H1 (cell line): Measurements from ENCODE around the gene HPN. TPM values are rescaled to one million over a fixed set of nuclear protein-coding genes. Genes with fewer than 3 reads are reported as not detected.

Experiments
- CTCF ChIA-PET: fragments of 300-600 bp; sonication (Branson Sonifier 250); formaldehyde crosslinking; loops from one replicate; lab custom pipeline; 2021; ENCODE audit not compliant: partially characterized antibody; lab: Charles Lee
- POLR2A ChIA-PET: fragments of 300-600 bp; sonication (Branson Sonifier 250); formaldehyde crosslinking; loops from one replicate; lab custom pipeline; 2021; ENCODE audit warnings: inconsistent platforms; ENCODE audit not compliant: partially characterized antibody; lab: Charles Lee
- DNase-seq, 2 experiments: peaks; one replicate each; pipeline versions ENCODE4 v3.0.0 to v3.0.0-alpha.2; 2010 to 2022; ENCODE audit warnings: low spot score in 2 of 2, low read depth in 1 of 2, mixed read lengths in 1 of 2
- FAIRE-seq: peaks from 2 replicates; lab custom pipeline; 2011; peaks lifted over from hg19 to GRCh38; lab: Jason Lieb, UNC
- H2AFZ ChIP-seq: 2 replicates; pipeline ENCODE4 v1.8.1; 2012; ENCODE audit warnings: low read length, inconsistent platforms
- H2AK5ac ChIP-seq: 2 replicates; pipeline ENCODE4 v1.6.1; 2013; ENCODE audit warnings: low read depth, low read length
- H2BK120ac ChIP-seq: replicated peaks from 2 replicates; pipeline ENCODE3; 2013; ENCODE audit warnings: low read depth, low read length, inconsistent platforms
- H2BK12ac ChIP-seq: 2 replicates; pipeline ENCODE4 v1.6.1; 2013; ENCODE audit warnings: low read depth, low read length
- H2BK15ac ChIP-seq: 2 replicates; pipeline ENCODE4 v1.6.1; 2013; ENCODE audit warnings: low read length
- H2BK20ac ChIP-seq: 2 replicates; pipeline ENCODE4 v1.6.1; 2013; ENCODE audit warnings: low read length
- H2BK5ac ChIP-seq: 2 replicates; pipeline ENCODE4 v1.6.1; 2013; ENCODE audit warnings: low read depth, low read length
- H3K14ac ChIP-seq: 2 replicates; pipeline ENCODE4 v1.6.1; 2013; ENCODE audit warnings: inconsistent platforms; ENCODE audit not compliant: insufficient read length
- H3K18ac ChIP-seq: 2 replicates; pipeline ENCODE4 v1.6.1; 2013; ENCODE audit warnings: low read length; ENCODE audit errors: extremely low read depth
- H3K23ac ChIP-seq: 2 replicates; pipeline ENCODE4 v1.6.1; 2013; ENCODE audit warnings: inconsistent platforms; ENCODE audit not compliant: insufficient read length
- H3K23me2 ChIP-seq: 2 replicates; pipeline ENCODE4 v1.6.1; 2013; ENCODE audit warnings: low read depth, low read length
- H3K27ac ChIP-seq: 2 replicates; pipeline ENCODE4 v1.6.1; 2011; ENCODE audit warnings: low read depth, low read length, inconsistent platforms
- H3K27me3 ChIP-seq, 4 experiments: replicated peaks in 1 of 4; 1 replicate in 1 of 4; 2 replicates in 3 of 4; pipeline versions ENCODE4 v1.6.1 to v1.8.1; 2011 to 2013; ENCODE audit warnings: low read length in 3 of 4, mild to moderate bottlenecking in 3 of 4, inconsistent platforms in 2 of 4, mixed read lengths in 2 of 4, moderate library complexity in 1 of 4; ENCODE audit not compliant: control insufficient read depth in 3 of 4, insufficient read depth in 3 of 4; ENCODE audit errors: extremely low read depth in 1 of 4
- H3K36me3 ChIP-seq, 4 experiments: 2 replicates each; pipeline versions ENCODE4 v1.6.1 to v1.8.1; 2011 to 2013; ENCODE audit warnings: mild to moderate bottlenecking in 4 of 4, low read length in 3 of 4, moderate library complexity in 2 of 4, control low read depth in 1 of 4, inconsistent platforms in 1 of 4; ENCODE audit not compliant: insufficient read depth in 4 of 4, control insufficient read depth in 2 of 4
- H3K4ac ChIP-seq: replicated peaks from 2 replicates; pipeline ENCODE3; 2013; ENCODE audit warnings: low read length, low read depth, mixed read lengths, inconsistent platforms; ENCODE audit not compliant: insufficient read length
- H3K4me1 ChIP-seq, 4 experiments: replicated peaks in 1 of 4; 1 replicate in 1 of 4; 2 replicates in 3 of 4; pipeline versions ENCODE4 v1.6.1 to v1.8.1; 2011 to 2013; ENCODE audit warnings: low read length in 3 of 4, inconsistent platforms in 2 of 4, mixed read lengths in 1 of 4; ENCODE audit not compliant: insufficient read depth in 4 of 4, control insufficient read depth in 3 of 4
- H3K4me2 ChIP-seq, 2 experiments: 2 replicates each; pipeline versions ENCODE4 v1.6.1 to v1.8.1; 2011 to 2013; ENCODE audit warnings: low read depth in 2 of 2, low read length in 2 of 2, control low read depth in 1 of 2, inconsistent platforms in 1 of 2, mild to moderate bottlenecking in 1 of 2; ENCODE audit not compliant: insufficient read depth in 1 of 2
- H3K4me3 ChIP-seq, 4 experiments: fragments of 200-600, 300-600 bp in 1 of 4; sonication (generic), shearing (Covaris generic), sonication (Bioruptor Twin) in 1 of 4; 2 replicates each; pipeline versions ENCODE4 v1.5.1 to v1.8.1; 2011 to 2016; ENCODE audit warnings: low read length in 4 of 4, low read depth in 3 of 4, control low read depth in 2 of 4, inconsistent platforms in 2 of 4, mild to moderate bottlenecking in 2 of 4, mixed read lengths in 1 of 4, moderate library complexity in 1 of 4; ENCODE audit not compliant: insufficient read depth in 2 of 4; ENCODE audit errors: extremely low read depth in 1 of 4
- H3K56ac ChIP-seq: replicated peaks from 2 replicates; pipeline ENCODE3; 2013; ENCODE audit warnings: low read depth, mild to moderate bottlenecking, mixed read lengths, low read length, inconsistent platforms; ENCODE audit not compliant: insufficient read length
- H3K79me1 ChIP-seq: 2 replicates; pipeline ENCODE4 v1.6.1; 2013; ENCODE audit warnings: low read depth, low read length, control low read depth
- H3K79me2 ChIP-seq, 2 experiments: 2 replicates each; pipeline versions ENCODE4 v1.6.1 to v1.8.1; 2012 to 2013; ENCODE audit warnings: low read length in 2 of 2, mild to moderate bottlenecking in 2 of 2, inconsistent platforms in 1 of 2; ENCODE audit not compliant: insufficient read depth in 2 of 2, control insufficient read depth in 1 of 2
- H3K9ac ChIP-seq, 4 experiments: replicated peaks in 1 of 4; 1 replicate in 1 of 4; 2 replicates in 3 of 4; pipeline versions ENCODE4 v1.6.1 to v1.8.1; 2011 to 2013; ENCODE audit warnings: low read depth in 3 of 4, low read length in 3 of 4, control low read depth in 2 of 4, mild to moderate bottlenecking in 2 of 4, moderate library complexity in 2 of 4, inconsistent platforms in 1 of 4; ENCODE audit errors: extremely low read depth in 1 of 4
- H3K9me3 ChIP-seq, 2 experiments: 2 replicates each; pipeline versions ENCODE4 v1.6.1 to v1.8.1; 2012 to 2013; ENCODE audit warnings: mild to moderate bottlenecking in 2 of 2, moderate library complexity in 2 of 2, control low read depth in 1 of 2, inconsistent platforms in 1 of 2, low read depth in 1 of 2, low read length in 1 of 2, mixed read lengths in 1 of 2; ENCODE audit not compliant: insufficient read depth in 2 of 2
- H4K20me1 ChIP-seq, 2 experiments: replicated peaks in 1 of 2; 2 replicates each; pipeline versions ENCODE3 to v1.8.1; 2011 to 2013; ENCODE audit warnings: inconsistent platforms in 2 of 2, low read length in 2 of 2, mild to moderate bottlenecking in 1 of 2; ENCODE audit not compliant: insufficient read depth in 2 of 2, control insufficient read depth in 1 of 2
- H4K5ac ChIP-seq: 2 replicates; pipeline ENCODE4 v1.6.1; 2013; ENCODE audit warnings: low read length, low read depth, mixed read lengths, inconsistent platforms; ENCODE audit not compliant: insufficient read length
- H4K8ac ChIP-seq: 2 replicates; pipeline ENCODE4 v1.8.0; 2013; ENCODE audit warnings: mild to moderate bottlenecking, moderate library complexity, low read length, inconsistent platforms; ENCODE audit not compliant: insufficient read depth; ENCODE audit errors: extremely low read depth
- H4K91ac ChIP-seq: replicated peaks from 2 replicates; pipeline ENCODE3; 2013; ENCODE audit warnings: low read length, mixed read lengths, inconsistent platforms; ENCODE audit not compliant: insufficient read length
- GABPA ChIP-seq: IDR thresholded peaks from 2 replicates; pipeline ENCODE4 v1.6.1; 2011; ENCODE audit warnings: mild to moderate bottlenecking, low read length, moderate library complexity, borderline replicate concordance; ENCODE audit not compliant: insufficient read depth
- HDAC6 ChIP-seq: IDR thresholded peaks from one replicate; pipeline ENCODE4 v1.7.1; 2012; ENCODE audit warnings: low read depth, mild to moderate bottlenecking, inconsistent platforms, low read length, moderate library complexity
- JUN ChIP-seq: IDR thresholded peaks from 2 replicates; pipeline ENCODE4 v1.6.1; 2011; ENCODE audit warnings: low read depth, mild to moderate bottlenecking, improper control_type of control experiment, low read length
- KDM5A ChIP-seq: fragments of 200-600 bp; IDR thresholded peaks from 2 replicates; pipeline ENCODE4 v1.7.1; 2012; ENCODE audit warnings: mild to moderate bottlenecking, low read length, inconsistent platforms, mixed read lengths
- POU5F1 ChIP-seq: IDR thresholded peaks from 2 replicates; pipeline ENCODE4 v1.6.1; 2011; ENCODE audit warnings: low read depth, mild to moderate bottlenecking, low read length, moderate library complexity
- RBBP5 ChIP-seq: IDR thresholded peaks from 2 replicates; pipeline ENCODE4 v1.7.1; 2012; ENCODE audit warnings: low read depth, mild to moderate bottlenecking, inconsistent platforms, low read length, moderate library complexity, borderline replicate concordance
- SAP30 ChIP-seq: fragments of 300-600 bp; sonication (generic); IDR thresholded peaks from 2 replicates; pipeline ENCODE4 v1.7.1; 2012; ENCODE audit warnings: low read length, moderate library complexity, mild to moderate bottlenecking, inconsistent platforms; ENCODE audit not compliant: insufficient read depth, insufficient replicate concordance
- SUZ12 ChIP-seq: fragments of 200-600 bp; sonication (generic); IDR thresholded peaks from 2 replicates; pipeline ENCODE4 v1.6.1; 2012; ENCODE audit warnings: mild to moderate bottlenecking, inconsistent platforms, low read length, moderate library complexity, mixed read lengths
- YY1 ChIP-seq: IDR thresholded peaks from 2 replicates; pipeline ENCODE4 v1.6.1; 2011; ENCODE audit warnings: low read depth, mild to moderate bottlenecking, low read length
- WGBS, 2 experiments: shearing (Covaris generic) in 1 of 2; methylation state at CpG; one replicate each; pipeline versions ENCODE4 v1.1.6 to v1.1.7; 2013 to 2015; ENCODE audit warnings: low lambda C conversion rate in 2 of 2, mixed read lengths in 2 of 2, inconsistent platforms in 1 of 2, low coverage in 1 of 2, missing lambda C conversion rate in 1 of 2; ENCODE audit not compliant: insufficient replicate concordance in 2 of 2, insufficient coverage in 1 of 2, insufficient read length in 1 of 2; ENCODE audit errors: extremely low coverage in 1 of 2, missing lambda C conversion rate in 1 of 2; 5-methylcytosine and 5-hydroxymethylcytosine counted together
- polyA plus RNA-seq, 7 experiments: library from polyadenylated mRNA; depleted of rRNA in 3 of 7; stranded (reverse) in 5 of 7; unstranded in 2 of 7; fragments of >200 nt in 5 of 7; fragments of 200-250 nt in 2 of 7; gene quantifications; 1 replicate in 5 of 7; 2 replicates in 1 of 7; 4 replicates in 1 of 7; pipeline versions ENCODE4 v1.2.1 to v1.2.3, GENCODE V29; 2011 to 2013; ENCODE audit warnings: missing spikeins in 2 of 7, mixed read lengths in 2 of 7
- total RNA-seq: library from RNA; stranded (reverse); fragmentation: NEBNext Ultra II Directional; extraction: Animal tissue kit (Norgen Biotek cat#: 25700); gene quantifications from 2 replicates; pipeline ENCODE4 v1.2.1, GENCODE V29; 2021

HPN gene
- total and polyA plus RNA-seq, 2 of the 8 experiments (the other 6 are each of a cell fraction or from before 2014, with no cell fraction given), result 14.7 to 33.7 TPM

DNA sequence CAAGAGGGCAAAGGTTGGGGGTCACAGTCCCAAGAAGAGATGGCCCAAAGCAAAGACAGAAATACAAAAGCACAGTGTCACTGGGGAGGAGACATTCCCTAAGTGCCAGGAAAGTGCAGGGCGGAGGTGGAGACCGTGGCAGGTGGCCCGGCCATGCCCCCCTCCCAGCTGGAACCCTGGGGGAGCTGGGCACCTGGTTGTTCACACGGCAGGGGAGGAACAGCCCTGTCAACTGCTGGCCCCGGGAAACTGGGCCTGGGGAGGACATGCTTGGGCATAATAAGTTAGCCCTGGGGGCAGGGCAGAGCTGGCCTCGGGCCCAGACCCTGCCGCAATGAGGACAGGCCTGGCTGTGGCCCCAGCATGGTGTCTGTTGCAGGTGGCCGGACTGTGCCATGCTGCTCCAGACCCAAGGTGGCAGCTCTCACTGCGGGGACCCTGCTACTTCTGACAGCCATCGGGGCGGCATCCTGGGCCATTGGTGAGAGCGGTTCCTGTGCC lies 7.4 kb downstream of the HPN start:
- Histone ChIP-seq H2BK15ac (no peak overlapping the region), H2AFZ (no peak overlapping the region), H2BK5ac (no peak overlapping the region), H3K79me2 (peaks cover 0 to 4% of the 10 kb centered on the region in 2 experiments; a peak in 1 of 4 replicates), H4K8ac (no peak overlapping the region), H2BK12ac (no peak overlapping the region), H4K91ac (no peak overlapping the region), H3K18ac (no peak overlapping the region), H3K9ac (no peak overlapping the region), H3K9me3 (no peaks in the 10 kb centered on the region), H3K36me3 (no peaks in the 10 kb centered on the region; a peak in 1 of 8 replicates), H3K27me3 (no peaks in the 10 kb centered on the region), H3K56ac (no peak overlapping the region), H3K4me2 (no peak overlapping the region), H2BK20ac (no peak overlapping the region), H3K4me3 (no peak overlapping the region), H3K4me1 (peaks cover 0 to 15% (median 8%) of the 10 kb centered on the region in 4 experiments; a peak in 5 of 7 replicates), H3K23me2 (no peaks in the 10 kb centered on the region), H3K14ac (no peak overlapping the region), H3K79me1 (no peaks in the 10 kb centered on the region), H3K4ac (no peak overlapping the region), H2AK5ac (no peak overlapping the region), H2BK120ac (no peak overlapping the region), H3K27ac (no peak overlapping the region), H4K20me1 (peaks cover 2 to 5% of the 10 kb centered on the region in 2 experiments), H4K5ac (no peak overlapping the region), H3K23ac (no peak overlapping the region)
- FAIRE-seq (no peak), DNase-seq (no peak)
- TF ChIP-seq SUZ12, result no peak
- TF ChIP-seq HDAC6, result no peak
- no peak for TF ChIP-seq JUN
- no peak for TF ChIP-seq GABPA
- no peak for TF ChIP-seq YY1
- no peak for TF ChIP-seq RBBP5
- TF ChIP-seq POU5F1, result no peak
- TF ChIP-seq KDM5A, result no peak
- TF ChIP-seq SAP30, result no peak
- WGBS, 2 experiments, result 86% methylated on average over 12 of the region's 12 CpGs; no CpG with 5 or more reads in 1 of the 2 experiments
- CTCF ChIA-PET, result interaction anchor here (0.8 to 13.0 kb wide), 8 partner anchors 13 to 88 kb away, joined by 3 to 56 read pairs (median 4); partner anchors contain the start of gene FXYD3
- POLR2A ChIA-PET, result interaction anchor here (0.9 kb wide), 2 partner anchors 10 to 93 kb away, joined by 3 to 5 read pairs; no protein-coding TSS in a partner anchor
